Lung (tissue), 12 donors: ENCODE data around the gene UGP2. TPM values are rescaled to one million over a fixed set of nuclear protein-coding genes. Genes with fewer than 3 reads are reported as not detected.
A peak's percentile ranks its signal among the peaks of the same experiment; 100 is the strongest.

Experiments
- ATAC-seq: fragments of 200-7000 bp; cut with Tn5 transposase; one replicate; pipeline ENCODE4 v1.9.1; 2020; ENCODE audit warnings: moderate number of reproducible peaks; ENCODE audit not compliant: insufficient read depth, low FRiP score
- DNase-seq, 3 donors: peaks; one replicate each; pipeline ENCODE4 v3.0.0-alpha.2; 2013 to 2017
- H3K27ac ChIP-seq, 2 donors: one replicate each; pipeline ENCODE4 v1.5.1; 2013; ENCODE audit warnings: mild to moderate bottlenecking in 2 of 2, moderate library complexity in 2 of 2, control low read depth in 1 of 2, inconsistent platforms in 1 of 2, low read depth in 1 of 2, low read length in 1 of 2
- H3K27me3 ChIP-seq, 3 donors: one replicate each; pipeline ENCODE4 v1.5.1; 2013; ENCODE audit warnings: low read length in 2 of 3; ENCODE audit not compliant: control insufficient read depth in 3 of 3, insufficient read depth in 3 of 3
- H3K36me3 ChIP-seq, 4 donors: one replicate each; pipeline ENCODE4 v1.5.1; 2013; ENCODE audit warnings: low read length in 4 of 4, mild to moderate bottlenecking in 1 of 4, moderate library complexity in 1 of 4; ENCODE audit not compliant: control insufficient read depth in 4 of 4, insufficient read depth in 4 of 4
- H3K4me1 ChIP-seq, 5 donors: one replicate each; pipeline ENCODE4 v1.5.1; 2013; ENCODE audit warnings: low read length in 5 of 5, mild to moderate bottlenecking in 2 of 5, moderate library complexity in 1 of 5; ENCODE audit not compliant: control insufficient read depth in 5 of 5, insufficient read depth in 5 of 5
- H3K4me3 ChIP-seq: one replicate; pipeline ENCODE4 v1.5.1; 2013; ENCODE audit warnings: mild to moderate bottlenecking, control low read depth, moderate library complexity
- H3K9ac ChIP-seq, 2 donors: one replicate each; pipeline ENCODE4 v1.5.1; 2013; ENCODE audit warnings: low read length in 2 of 2, control low read depth in 1 of 2; ENCODE audit not compliant: insufficient read depth in 1 of 2
- H3K9me3 ChIP-seq, 4 donors: one replicate each; pipeline ENCODE4 v1.5.1; 2013; ENCODE audit warnings: low read length in 3 of 4, mild to moderate bottlenecking in 1 of 4, moderate library complexity in 1 of 4; ENCODE audit not compliant: control insufficient read depth in 4 of 4, insufficient read depth in 3 of 4
- CTCF ChIP-seq: IDR thresholded peaks from 2 replicates; pipeline ENCODE4 v1.5.1; 2012; ENCODE audit warnings: mild to moderate bottlenecking; ENCODE audit errors: control extremely low read depth, extremely low read depth
- WGBS, 2 donors: extraction: QIAGEN DNeasy Blood & Tissue Kit; methylation state at CpG; one replicate each; pipeline ENCODE4 v1.1.7; 2013; 5-methylcytosine and 5-hydroxymethylcytosine counted together
- polyA plus RNA-seq, 2 donors: library from polyadenylated mRNA; stranded (reverse); fragments of 200-250 nt; gene quantifications; one replicate each; pipeline ENCODE4 v1.2.1, GENCODE V29; 2013
- total RNA-seq, 2 donors: library from RNA; depleted of rRNA in 1 of 2; stranded (reverse); fragments of >200 nt in 1 of 2; gene quantifications; one replicate each; pipeline ENCODE4 v1.2.1, GENCODE V29; 2014 to 2021
- donor health status: control.
- donor health status: control.
- donor health status: Bipolar disorder and iron deficiency.
- donor health status: healthy.
- donor health status: DM: yes; HTN: yes; CAD: no.

The UGP2 gene
- total and polyA plus RNA-seq, 4 donors, result 59.2 to 156 (median 107) TPM

- no peak for TF ChIP-seq CTCF
- Histone ChIP-seq H3K9ac (peak overlapping the region in 1 of 2 donors; percentile 98), H3K4me1 (peaks cover 3 to 22% (median 4%) of the 10 kb centered on the region in 5 donors), H3K27me3 (no peaks in the 10 kb centered on the region), H3K4me3 (no peak overlapping the region), H3K27ac (peak overlapping the region in 1 of 2 donors; percentile 98), H3K9me3 (no peaks in the 10 kb centered on the region), H3K36me3 (no peaks in the 10 kb centered on the region)
- WGBS, 2 donors, result 63 to 64% methylated on average over 8 of the region's 8 CpGs
- no peak for ATAC-seq
- no peak for DNase-seq
Measured at GRCh38 chr2:63843093-63843492, 1.4 kb downstream of the UGP2 start.

GRCh38 chr2:63843791-63844190 lies 2.1 kb downstream of the UGP2 start:
- no peak overlapping the region for H3K9ac ChIP-seq

DNA sequence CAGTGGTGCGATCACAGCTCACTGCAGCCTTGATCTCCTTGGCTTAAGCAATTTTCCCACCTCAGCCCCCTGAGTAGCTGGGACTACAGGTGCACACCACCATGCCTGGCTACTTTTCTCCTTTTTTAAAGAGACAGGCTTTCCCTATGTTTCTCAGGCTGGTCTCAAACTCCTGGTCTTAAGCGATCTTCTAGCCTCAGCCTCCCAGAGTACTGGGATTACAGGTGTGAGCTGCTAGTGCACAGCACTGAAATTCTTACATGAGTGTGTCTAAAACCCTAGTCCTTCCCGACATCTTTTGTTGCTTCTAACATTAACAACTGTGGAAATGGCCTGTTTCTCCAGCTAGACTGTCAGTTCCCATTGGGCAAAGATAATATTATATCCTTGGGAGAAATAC lies 2.9 kb downstream of the UGP2 start:
- 85 to 90% methylated on average over 3 of the region's 3 CpGs for WGBS, 2 donors
- Histone ChIP-seq H3K9ac (no peak overlapping the region), H3K4me1 (peaks cover 4 to 29% (median 6%) of the 10 kb centered on the region in 5 donors)

More at GRCh38 chr2:63843791-63844190, 2.1 kb downstream of the UGP2 start:
- WGBS, 2 donors, result 87 to 89% methylated on average over 2 of the region's 2 CpGs
- Histone ChIP-seq H3K27me3 (no peaks in the 10 kb centered on the region), H3K4me1 (peaks cover 3 to 22% (median 4%) of the 10 kb centered on the region in 5 donors), H3K4me3 (no peak overlapping the region), H3K36me3 (no peaks in the 10 kb centered on the region), H3K27ac (peak overlapping the region in 1 of 2 donors; percentile 98), H3K9me3 (no peaks in the 10 kb centered on the region)
- no peak for DNase-seq
- no peak for ATAC-seq
- TF ChIP-seq CTCF, result no peak

More for the DNA sequence above, 2.9 kb downstream of the UGP2 start:
- Histone ChIP-seq H3K36me3 (no peaks in the 10 kb centered on the region), H3K4me3 (no peak overlapping the region), H3K27ac (peak overlapping the region in 1 of 2 donors; percentile 74), H3K27me3 (no peaks in the 10 kb centered on the region), H3K9me3 (no peaks in the 10 kb centered on the region)
- ATAC-seq (no peak), DNase-seq (no peak)
- TF ChIP-seq CTCF, result no peak
